ENCODE measurements around the gene CYP4X1.
"Not testable (repeated sequence)": the region's sequence is repeated elsewhere in the genome, so short reads cannot be mapped to it uniquely, and the experiment has no call there.

Gene CYP4X1

GRCh38 chr1:47023268-47024140 is at the start of gene CYP4X1:
CYP4X1 (plus strand) TSS chr1:47023669; CDS start chr1:47023818, 149 bp downstream.
- no peak for DNase-seq

GRCh38 chr1:46983166-46983829 is 40.2 kb upstream of the CYP4X1 start:
- DNase-seq, result no peak

GRCh38 chr1:46983830-46984586 is 39.5 kb upstream of the CYP4X1 start:
- DNase-seq, result peak; percentile 44

DNA sequence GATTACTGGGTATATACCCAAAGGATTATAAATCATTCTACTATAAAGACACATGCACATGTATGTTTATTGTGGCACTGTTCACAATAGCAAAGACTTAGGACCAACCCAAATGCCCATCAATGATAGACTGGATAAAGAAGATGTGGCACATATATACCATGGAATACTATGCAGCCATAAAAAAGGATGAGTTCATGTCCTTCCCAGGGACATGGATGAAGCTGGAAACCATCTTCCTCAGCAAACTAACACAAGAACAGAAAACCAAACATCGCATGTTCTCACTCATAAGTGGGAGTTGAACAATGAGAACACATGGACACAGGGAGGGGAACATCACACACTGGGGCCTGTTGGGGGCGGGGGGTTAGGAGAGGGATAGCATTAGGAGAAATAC is 32.9 kb upstream of the CYP4X1 start:
- DNase-seq, result not testable (repeated sequence)

GRCh38 chr1:46991083-46991923 is 32.2 kb upstream of the CYP4X1 start:
- DNase-seq, result no peak

DNA sequence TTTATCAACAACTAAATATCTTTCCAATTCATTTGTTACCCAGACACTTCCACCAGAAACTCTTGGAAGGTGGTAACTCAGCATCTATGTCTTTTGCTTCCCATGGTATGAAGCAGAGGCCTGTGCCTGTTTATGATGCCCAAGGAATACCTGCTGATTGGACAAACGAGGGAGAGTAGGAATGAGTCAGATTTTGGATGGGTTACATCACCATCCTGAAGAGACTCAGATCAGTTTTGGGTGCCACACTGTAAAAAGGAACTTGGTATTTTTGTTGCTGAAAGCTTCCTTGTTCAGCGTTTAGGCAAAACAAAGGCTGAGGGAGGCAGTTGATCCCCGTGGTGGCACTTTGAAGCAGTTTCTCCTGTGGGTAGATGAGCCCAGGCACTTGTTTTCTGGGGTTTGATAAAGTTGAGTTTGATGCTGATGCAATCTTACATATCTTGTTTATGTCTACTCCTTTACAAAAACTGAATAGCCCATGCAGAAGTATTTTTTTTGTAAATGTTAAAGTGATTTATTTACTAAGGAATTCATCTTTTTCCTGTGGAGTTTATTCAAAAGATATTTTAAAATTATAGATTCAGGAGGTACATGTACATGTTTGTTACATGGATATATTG is 26.7 kb upstream of the CYP4X1 start:
- no peak for DNase-seq

DNA sequence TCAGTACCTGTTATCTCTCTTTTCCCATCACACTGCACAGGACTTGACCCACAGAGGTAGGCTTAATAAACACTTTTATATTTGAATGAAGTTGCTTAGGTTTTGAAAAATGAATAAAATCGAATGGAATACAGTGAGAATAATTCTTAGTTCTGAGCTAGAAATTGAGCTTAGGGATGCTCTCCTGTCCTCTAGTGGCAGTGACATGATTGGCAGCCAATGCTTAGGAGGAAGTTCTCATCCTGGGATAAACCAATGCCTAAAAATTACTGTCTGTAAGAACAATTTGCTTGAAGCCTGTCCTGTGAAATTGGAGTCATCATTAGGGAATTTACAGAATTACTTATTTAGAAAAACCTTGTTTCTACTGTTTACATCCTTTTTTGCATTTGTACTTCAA is 21.3 kb upstream of the CYP4X1 start:
- DNase-seq, result no peak

DNA sequence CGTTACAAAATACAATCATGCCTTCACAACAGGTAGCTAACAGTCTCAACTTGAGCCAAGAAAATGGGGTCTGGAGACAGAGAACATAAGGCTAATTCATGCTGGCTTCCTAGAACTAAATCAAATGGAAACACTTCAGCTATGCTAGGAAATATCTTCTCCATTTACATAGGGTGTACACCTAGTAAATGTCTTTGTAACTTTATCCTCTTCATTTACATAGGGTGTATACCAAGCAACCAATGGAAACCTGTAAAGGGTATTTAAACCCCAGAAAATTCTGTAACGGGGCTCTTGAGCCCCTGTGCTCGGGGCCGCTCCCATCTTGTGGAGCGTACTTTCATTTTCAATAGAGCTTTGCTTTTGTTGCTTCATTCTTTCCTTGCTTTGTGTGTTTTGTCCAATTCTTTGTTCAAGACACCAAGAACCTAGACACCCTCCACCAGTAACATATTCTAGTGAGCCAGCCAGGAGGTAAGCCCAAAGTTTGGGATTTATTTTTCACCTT is 19.5 kb upstream of the CYP4X1 start:
- DNase-seq, result no peak

DNA sequence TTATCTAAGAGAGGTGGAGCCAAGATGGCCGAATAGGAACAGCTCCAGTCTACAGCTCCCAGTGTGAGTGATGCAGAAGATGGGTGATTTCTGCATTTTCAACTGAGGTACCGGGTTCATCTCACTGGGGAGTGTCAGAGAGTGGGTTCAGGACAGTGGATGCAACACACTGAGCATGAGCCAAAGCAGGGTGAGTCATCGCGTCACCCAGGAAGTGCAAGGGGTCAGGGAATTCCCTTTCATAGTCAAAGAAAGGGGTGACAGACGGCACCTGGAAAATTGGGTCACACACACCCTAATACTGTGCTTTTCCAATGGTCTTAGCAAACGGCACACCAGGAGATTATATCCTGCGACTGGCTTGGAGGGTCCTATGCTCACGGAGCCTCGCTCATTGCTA is 17.0 kb upstream of the CYP4X1 start:
- not testable (repeated sequence) for DNase-seq

- DNase-seq, result no peak
Measured at GRCh38 chr1:47013293-47013692, 10.2 kb upstream of the CYP4X1 start.

- DNase-seq, result no peak
Measured at GRCh38 chr1:47021070-47021469, 2.4 kb upstream of the CYP4X1 start.

GRCh38 chr1:47024141-47024801 is 802 bp downstream of the CYP4X1 start:
- no peak for DNase-seq

DNA sequence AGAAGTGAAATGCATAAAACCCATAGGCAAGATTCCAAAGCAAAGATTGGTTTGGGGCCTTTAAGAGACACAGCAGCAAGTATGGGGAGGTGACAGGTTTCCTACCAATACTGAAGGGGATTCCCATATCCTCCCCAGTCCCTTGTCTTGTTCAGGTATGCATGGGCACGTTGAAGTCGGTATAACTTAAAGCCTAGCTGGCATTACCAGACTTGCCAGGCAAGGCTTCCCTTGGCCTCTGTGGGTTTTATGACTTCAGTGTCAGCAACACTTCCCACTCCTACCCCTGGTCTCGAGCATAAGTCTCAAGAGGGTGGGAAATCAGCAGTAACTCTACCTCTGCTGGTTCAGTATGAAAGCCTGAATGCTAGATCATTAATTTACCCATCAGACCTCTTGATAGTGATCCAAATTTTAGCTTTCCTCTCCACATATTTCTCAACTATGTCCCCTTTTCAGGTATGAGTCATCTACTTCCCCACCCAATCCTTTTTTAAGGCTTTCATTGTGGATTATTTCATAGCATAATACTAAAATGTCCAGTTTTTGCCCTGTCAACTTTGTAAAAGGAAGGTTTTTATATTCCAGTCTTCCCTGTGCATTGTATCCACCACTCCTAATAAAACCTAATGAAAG is 6.8 kb downstream of the CYP4X1 start:
- DNase-seq, result no peak

GRCh38 chr1:47031059-47031458 is 7.6 kb downstream of the CYP4X1 start:
- DNase-seq, result no peak

DNA sequence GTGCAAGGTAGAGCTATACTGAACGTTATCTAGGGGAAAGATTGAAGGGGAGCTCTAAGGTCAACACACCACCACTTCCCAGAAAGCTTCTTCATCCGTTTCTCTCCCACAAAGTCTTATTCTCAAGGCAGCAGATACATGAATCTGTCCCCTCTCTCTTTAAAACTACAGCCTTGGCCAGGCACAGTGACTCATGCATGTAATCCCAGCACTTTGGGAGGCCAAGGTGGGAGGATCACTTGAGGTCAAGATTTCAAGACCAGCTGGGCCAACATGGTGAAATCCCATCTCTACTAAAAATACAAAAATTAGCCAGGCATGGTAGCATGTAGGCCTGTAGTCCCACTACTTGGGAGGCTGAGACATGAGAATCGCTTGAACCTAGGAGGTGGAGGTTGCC is 8.1 kb downstream of the CYP4X1 start:
- no peak for DNase-seq

DNA sequence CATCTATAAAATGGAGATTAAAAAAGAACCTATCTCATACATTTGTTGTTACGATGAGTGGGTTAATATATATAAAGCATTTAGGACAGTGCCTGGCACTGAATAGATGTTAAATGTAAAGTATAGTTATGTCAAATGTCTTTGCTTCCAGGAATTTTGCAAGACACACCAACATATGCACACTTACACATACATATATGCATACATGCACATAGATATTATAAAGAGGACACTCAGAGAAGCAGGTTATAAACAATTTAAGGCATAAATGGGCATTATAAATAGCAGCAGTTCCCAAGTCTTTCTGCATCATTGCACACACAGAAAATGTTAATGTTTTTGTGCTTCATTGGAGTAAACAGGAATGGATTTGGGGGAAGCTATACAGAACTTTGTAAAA is 13.3 kb downstream of the CYP4X1 start:
- DNase-seq, result no peak

DNA sequence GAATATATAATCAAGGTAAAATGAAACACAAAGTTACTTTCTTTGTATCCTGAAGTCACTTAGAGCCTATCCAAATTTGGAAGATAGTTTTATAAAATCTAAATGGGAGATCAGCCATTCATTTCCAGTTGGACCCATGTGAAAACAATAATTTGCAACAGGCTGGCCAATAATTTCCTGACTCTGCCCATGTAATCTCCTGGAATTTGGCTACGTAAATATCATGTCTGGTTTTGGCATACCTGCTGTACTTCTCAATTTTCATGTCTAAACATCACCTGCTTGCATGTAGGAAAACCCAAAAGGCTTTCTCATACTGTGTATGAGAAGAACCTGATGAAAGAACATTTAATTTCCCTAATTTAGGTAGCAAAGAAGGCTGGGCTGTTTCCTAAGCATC is 35.9 kb downstream of the CYP4X1 start:
- no peak for DNase-seq

- no peak for DNase-seq
Measured at GRCh38 chr1:47067097-47067594, 43.7 kb downstream of the CYP4X1 start, which contains the start of gene CYP4Z1. CYP4Z1 (plus strand) TSS chr1:47067231; CDS start chr1:47067491, 260 bp downstream.

DNA sequence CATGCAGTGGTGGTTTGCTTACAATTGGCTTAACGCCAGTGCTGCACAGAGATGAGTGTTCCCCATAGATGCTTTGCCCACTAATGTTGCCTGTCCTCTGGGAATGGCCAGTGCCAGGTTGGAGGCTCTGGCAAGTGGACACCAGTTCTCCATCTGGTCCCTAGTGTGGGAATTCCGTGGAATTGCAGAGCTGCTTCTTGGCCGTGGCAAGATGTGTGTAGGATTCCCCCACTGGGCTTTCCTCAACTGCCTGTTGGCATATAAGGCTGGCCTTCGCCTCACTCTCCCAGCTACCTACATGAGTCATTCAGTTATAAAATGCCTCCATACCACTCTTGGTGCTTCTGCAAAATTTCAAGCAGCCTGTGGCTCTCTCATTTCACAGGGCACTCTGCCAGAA is 45.6 kb downstream of the CYP4X1 start:
- not testable (repeated sequence) for DNase-seq

DNA sequence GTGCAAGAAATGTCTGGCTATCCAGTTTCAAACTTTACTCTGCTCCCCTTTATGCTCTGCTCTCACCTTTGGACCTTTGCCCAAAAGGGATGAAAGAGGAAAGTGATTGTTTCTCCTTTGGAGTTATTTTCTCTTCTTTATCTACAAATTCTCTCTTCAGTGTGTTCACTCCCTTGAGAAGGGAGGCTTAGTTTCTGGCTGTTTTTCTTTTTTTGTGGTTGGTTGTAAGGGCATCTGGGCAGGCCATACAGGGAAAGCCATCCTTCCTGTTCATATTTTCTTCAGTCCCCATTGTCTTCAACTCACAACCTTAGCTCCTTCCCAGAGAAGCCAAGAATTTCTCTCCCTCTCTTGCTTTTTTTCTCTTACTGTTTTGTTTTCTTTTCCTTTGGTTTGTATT is 46.0 kb downstream of the CYP4X1 start:
- DNase-seq, result not testable (repeated sequence)
